ENCODE measurements around the gene NUMBL.
A peak's percentile ranks its signal among the peaks of the same experiment; 100 is the strongest.

NUMBL gene

GRCh38 chr19:40623403-40624251 is 66.8 kb downstream of the NUMBL start:
- H3K27me3 Mint-ChIP-seq (ENCODE audit: low read depth), result no peaks in the 10 kb centered on the region

GRCh38 chr19:40622773-40623075 is 67.7 kb downstream of the NUMBL start:
- no peaks in the 10 kb centered on the region for H3K9me3 Mint-ChIP-seq

More at GRCh38 chr19:40623403-40624251, 66.8 kb downstream of the NUMBL start:
- H3K36me3 Mint-ChIP-seq (ENCODE audit: low read depth), result peaks cover 78% of the 10 kb centered on the region
- peaks cover 13% of the 10 kb centered on the region for H3K4me1 Mint-ChIP-seq
- peak overlapping the region in 1 of 3 experiments; percentile 9 for H3K4me3 Mint-ChIP-seq
- H3K9me3 Mint-ChIP-seq, result no peaks in the 10 kb centered on the region
- peak overlapping the region; percentile 25 to 92 (median 83) for H3K27ac Mint-ChIP-seq
- no peak for TF ChIP-seq CTCF (IDR thresholded peaks at IDR 0.05; ENCODE audit: unreplicated experiment in 3 of 3)

GRCh38 chr19:40621966-40622772 is 68.3 kb downstream of the NUMBL start:
- H3K27me3 Mint-ChIP-seq (ENCODE audit: low read depth), result no peaks in the 10 kb centered on the region
- H3K4me3 Mint-ChIP-seq, result no peak overlapping the region
- no peak for TF ChIP-seq CTCF (IDR thresholded peaks at IDR 0.05; ENCODE audit: unreplicated experiment in 3 of 3)
- peaks cover 78% of the 10 kb centered on the region for H3K36me3 Mint-ChIP-seq (ENCODE audit: low read depth)
- H3K27ac Mint-ChIP-seq, result peak overlapping the region in 1 of 3 experiments; percentile 92
- H3K9me3 Mint-ChIP-seq, result no peaks in the 10 kb centered on the region
- H3K4me1 Mint-ChIP-seq, result peaks cover 13% of the 10 kb centered on the region

More at GRCh38 chr19:40622773-40623075, 67.7 kb downstream of the NUMBL start:
- H3K27me3 Mint-ChIP-seq (ENCODE audit: low read depth), result no peaks in the 10 kb centered on the region
- H3K27ac Mint-ChIP-seq, result peak overlapping the region in 2 of 3 experiments; percentile 83 to 92
- peaks cover 13% of the 10 kb centered on the region for H3K4me1 Mint-ChIP-seq
- no peak for TF ChIP-seq CTCF (IDR thresholded peaks at IDR 0.05; ENCODE audit: unreplicated experiment in 3 of 3)
- no peak overlapping the region for H3K4me3 Mint-ChIP-seq
- peaks cover 80% of the 10 kb centered on the region for H3K36me3 Mint-ChIP-seq (ENCODE audit: low read depth)

GRCh38 chr19:40621283-40621682 is 69.2 kb downstream of the NUMBL start:
- no peaks in the 10 kb centered on the region for H3K27me3 Mint-ChIP-seq (ENCODE audit: low read depth)
- H3K36me3 Mint-ChIP-seq (ENCODE audit: low read depth), result peaks cover 74% of the 10 kb centered on the region
- peaks cover 13% of the 10 kb centered on the region for H3K4me1 Mint-ChIP-seq
- H3K27ac Mint-ChIP-seq, result no peak overlapping the region
- no peak for TF ChIP-seq CTCF (IDR thresholded peaks at IDR 0.05; ENCODE audit: unreplicated experiment in 3 of 3)
- H3K4me3 Mint-ChIP-seq, result no peak overlapping the region
- H3K9me3 Mint-ChIP-seq, result no peaks in the 10 kb centered on the region

- no peak for TF ChIP-seq CTCF (IDR thresholded peaks at IDR 0.05; ENCODE audit: unreplicated experiment in 3 of 3)
- peaks cover 20% of the 10 kb centered on the region for H3K4me1 Mint-ChIP-seq
- no peak overlapping the region for H3K27ac Mint-ChIP-seq
- no peaks in the 10 kb centered on the region for H3K27me3 Mint-ChIP-seq (ENCODE audit: low read depth)
- H3K36me3 Mint-ChIP-seq (ENCODE audit: low read depth), result peaks cover 72% of the 10 kb centered on the region
- H3K4me3 Mint-ChIP-seq, result no peak overlapping the region
- H3K9me3 Mint-ChIP-seq, result no peaks in the 10 kb centered on the region
Observed at GRCh38 chr19:40620161-40620485, 70.3 kb downstream of the NUMBL start.

All from nephron (organoid).